H1 (cell line): Measurements from ENCODE around the gene UMODL1. TPM values are rescaled to one million over a fixed set of nuclear protein-coding genes. Genes with fewer than 3 reads are reported as not detected.

Experiments
- ASH2L ChIP-seq: fragments of 200-600, 300-600 bp; sonication (generic); IDR thresholded peaks from one replicate; pipeline ENCODE4 v1.7.1; 2017; ENCODE audit warnings: low read length
- CTBP2 ChIP-seq: IDR thresholded peaks from 2 replicates; pipeline ENCODE4 v1.7.0; 2011; ENCODE audit warnings: borderline replicate concordance, mild to moderate bottlenecking, moderate library complexity, mixed read lengths, low read length; ENCODE audit not compliant: insufficient read depth, insufficient read length
- NANOG ChIP-seq: IDR thresholded peaks from 2 replicates; pipeline ENCODE4 v1.6.1; 2011; ENCODE audit warnings: low read length, low read depth, mild to moderate bottlenecking, inconsistent platforms; ENCODE audit not compliant: insufficient read depth, poor library complexity, severe bottlenecking
- NRF1 ChIP-seq: IDR thresholded peaks from 2 replicates; pipeline ENCODE4 v1.6.1; 2011; ENCODE audit warnings: mild to moderate bottlenecking, low read depth, low read length, improper control_type of control experiment
- SIN3A ChIP-seq, 2 experiments: IDR thresholded peaks in 1 of 2; conservative IDR thresholded peaks in 1 of 2; 2 replicates each; pipeline ENCODE4 v1.6.1; 2011 to 2012; ENCODE audit warnings: low read length in 2 of 2, improper control_type of control experiment in 1 of 2, low read depth in 1 of 2, mild to moderate bottlenecking in 1 of 2
- SIRT6 ChIP-seq: IDR thresholded peaks from one replicate; pipeline ENCODE4 v1.7.1; 2012; ENCODE audit warnings: low read length, inconsistent platforms
- ZNF274 ChIP-seq: IDR thresholded peaks from 2 replicates; pipeline ENCODE4 v1.7.0; 2012; ENCODE audit warnings: low read length, borderline replicate concordance; ENCODE audit errors: extremely low read depth
- polyA plus RNA-seq, 7 experiments: library from polyadenylated mRNA; depleted of rRNA in 3 of 7; stranded (reverse) in 5 of 7; unstranded in 2 of 7; fragments of >200 nt in 5 of 7; fragments of 200-250 nt in 2 of 7; gene quantifications; 1 replicate in 5 of 7; 2 replicates in 1 of 7; 4 replicates in 1 of 7; pipeline versions ENCODE4 v1.2.1 to v1.2.3, GENCODE V29; 2011 to 2013; ENCODE audit warnings: missing spikeins in 2 of 7, mixed read lengths in 2 of 7
- total RNA-seq: library from RNA; stranded (reverse); fragmentation: NEBNext Ultra II Directional; extraction: Animal tissue kit (Norgen Biotek cat#: 25700); gene quantifications from 2 replicates; pipeline ENCODE4 v1.2.1, GENCODE V29; 2021
- TF ChIP-seq, protein P1 (sequence below): IDR thresholded peaks from 2 replicates; pipeline ENCODE4 v1.6.1; 2012; ENCODE audit warnings: low read length, inconsistent platforms

The UMODL1 gene
- total and polyA plus RNA-seq, 2 of the 8 experiments (the other 6 are each of a cell fraction or from before 2014, with no cell fraction given) = not detected

DNA sequence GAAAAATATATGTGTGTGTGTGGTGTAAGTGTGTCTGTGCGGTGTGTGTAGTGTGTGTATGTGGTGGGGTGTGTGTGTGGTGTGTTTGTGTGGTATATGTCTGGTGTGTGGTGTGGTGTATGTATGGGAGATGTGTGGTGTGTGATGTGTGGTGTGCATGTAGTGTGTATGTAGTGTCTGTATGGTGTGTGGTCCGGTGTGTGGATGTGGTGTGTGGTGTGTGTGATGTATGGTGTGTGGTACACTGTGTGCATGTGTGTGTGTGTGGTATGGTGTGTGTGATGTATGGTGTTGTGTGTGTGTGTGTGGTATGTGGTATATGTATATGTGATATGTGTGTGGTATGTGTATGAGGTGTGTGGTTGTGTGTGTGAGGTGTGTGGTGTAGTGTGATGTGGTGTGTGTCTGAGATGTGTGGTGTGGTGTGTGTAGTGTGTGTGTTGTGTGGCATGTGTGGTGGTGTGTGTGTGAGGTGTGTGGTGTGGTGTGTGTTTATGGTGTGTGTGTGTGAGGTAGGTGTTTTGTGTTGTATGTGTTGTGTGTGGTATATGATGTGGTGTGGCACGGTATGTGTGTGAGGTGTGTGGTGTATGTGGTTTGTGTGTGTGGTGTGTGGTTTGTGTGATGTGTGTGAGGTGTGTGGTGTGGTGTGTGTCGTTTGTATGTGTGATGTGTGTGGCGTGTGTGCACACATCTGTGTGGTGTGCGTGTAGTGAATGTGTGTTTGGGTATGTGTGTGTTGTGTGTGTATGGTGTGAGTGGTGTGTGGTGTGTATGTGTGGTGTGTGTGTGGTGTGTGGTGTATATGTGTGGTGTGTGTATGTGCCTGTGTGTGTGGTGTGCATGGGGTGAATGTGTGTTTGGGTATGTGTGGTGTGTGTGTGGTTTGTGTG is 112.5 kb downstream of the UMODL1 start (continued):
- TF ChIP-seq, protein P1, sequence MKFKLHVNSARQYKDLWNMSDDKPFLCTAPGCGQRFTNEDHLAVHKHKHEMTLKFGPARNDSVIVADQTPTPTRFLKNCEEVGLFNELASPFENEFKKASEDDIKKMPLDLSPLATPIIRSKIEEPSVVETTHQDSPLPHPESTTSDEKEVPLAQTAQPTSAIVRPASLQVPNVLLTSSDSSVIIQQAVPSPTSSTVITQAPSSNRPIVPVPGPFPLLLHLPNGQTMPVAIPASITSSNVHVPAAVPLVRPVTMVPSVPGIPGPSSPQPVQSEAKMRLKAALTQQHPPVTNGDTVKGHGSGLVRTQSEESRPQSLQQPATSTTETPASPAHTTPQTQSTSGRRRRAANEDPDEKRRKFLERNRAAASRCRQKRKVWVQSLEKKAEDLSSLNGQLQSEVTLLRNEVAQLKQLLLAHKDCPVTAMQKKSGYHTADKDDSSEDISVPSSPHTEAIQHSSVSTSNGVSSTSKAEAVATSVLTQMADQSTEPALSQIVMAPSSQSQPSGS = no peak
- TF ChIP-seq ZNF274 = no peak
- no peak for TF ChIP-seq NRF1
- no peak for TF ChIP-seq CTBP2
- no peak for TF ChIP-seq SIN3A (conservative IDR thresholded peaks at IDR 0.05 in 1 of 2, IDR thresholded peaks at IDR 0.05 in 1 of 2; ENCODE audit: low read depth in 1 of 2, low read length in 2 of 2)
- no peak for TF ChIP-seq ASH2L
- TF ChIP-seq NANOG = no peak
- TF ChIP-seq SIRT6 = no peak
